Caki2 (cell line): Measurements from ENCODE around the gene MRTO4. TPM values are rescaled to one million over a fixed set of nuclear protein-coding genes. Genes with fewer than 3 reads are reported as not detected.
"Not testable (repeated sequence)": the region's sequence is repeated elsewhere in the genome, so short reads cannot be mapped to it uniquely, and the experiment has no call there.

Experiments
- DNase-seq: peaks from one replicate; pipeline ENCODE4 v3.0.0-alpha.2; 2015; ENCODE audit warnings: low read depth
- in situ Hi-C: cut with HindIII; loops from 2 replicates; pipeline ENCODE4 v1.10.0; 2016; ENCODE audit warnings: low sequenced_read_pairs, low pct_unique_long_range_greater_than_20kb, mixed read lengths
- total RNA-seq: library from RNA; depleted of rRNA; stranded (reverse); fragments of >200 nt; shearing (Covaris generic); gene quantifications from 2 replicates; pipeline ENCODE4 v1.2.3, GENCODE V29; 2014; ENCODE audit warnings: low replicate concordance; rRNA removed

The MRTO4 gene
- total RNA-seq, result 50.5 and 66.0 TPM in 2 replicates

- DNase-seq, result peak; percentile 84
- in situ Hi-C loops, result no loop called here
Observed at GRCh38 chr1:19251305-19252196, at the start of gene MRTO4, which contains the start of gene EMC1. TSS of gene MRTO4 (plus strand) at chr1:19251805. CDS start at chr1:19251836, 31 bp downstream. TSS of gene EMC1 (minus strand) at chr1:19251524. CDS start at chr1:19251509, 15 bp downstream.

- DNase-seq, result no peak
- in situ Hi-C loops, result no loop called here
Observed at GRCh38 chr1:19202396-19202795, 49.2 kb upstream of the MRTO4 start.

GRCh38 chr1:19203440-19203839 lies 48.2 kb upstream of the MRTO4 start:
- in situ Hi-C loops, result no loop called here
- DNase-seq, result peak; percentile 50

- peak; percentile 33 for DNase-seq
- in situ Hi-C loops, result no loop called here
Observed at GRCh38 chr1:19204446-19205266, 46.9 kb upstream of the MRTO4 start.

GRCh38 chr1:19205403-19205802 lies 46.2 kb upstream of the MRTO4 start:
- in situ Hi-C loops, result no loop called here
- no peak for DNase-seq

- DNase-seq, result no peak
- in situ Hi-C loops, result no loop called here
Observed at GRCh38 chr1:19205845-19206244, 45.8 kb upstream of the MRTO4 start.

- in situ Hi-C loops, result no loop called here
- no peak for DNase-seq
Observed at GRCh38 chr1:19206947-19207346, 44.7 kb upstream of the MRTO4 start.

GRCh38 chr1:19208710-19209438 lies 42.7 kb upstream of the MRTO4 start:
- in situ Hi-C loops, result no loop called here
- no peak for DNase-seq

GRCh38 chr1:19209439-19209989 lies 42.1 kb upstream of the MRTO4 start:
- peak; percentile 61 for DNase-seq
- in situ Hi-C loops, result no loop called here

- peak; percentile 96 for DNase-seq
- in situ Hi-C loops, result no loop called here
Observed at GRCh38 chr1:19209990-19210771, 41.4 kb upstream of the MRTO4 start, which contains the start of gene UBR4. TSS of gene UBR4 (minus strand) at chr1:19210266. CDS start at chr1:19210248, 18 bp downstream.

- DNase-seq, result no peak
- in situ Hi-C loops, result no loop called here
Observed at GRCh38 chr1:19210772-19211549, 40.6 kb upstream of the MRTO4 start.

- in situ Hi-C loops, result no loop called here
- no peak for DNase-seq
Observed at GRCh38 chr1:19212167-19212566, 39.4 kb upstream of the MRTO4 start.

GRCh38 chr1:19213580-19213979 lies 38.0 kb upstream of the MRTO4 start:
- in situ Hi-C loops, result no loop called here
- DNase-seq, result no peak

GRCh38 chr1:19216585-19216984 lies 35.0 kb upstream of the MRTO4 start:
- DNase-seq, in situ Hi-C loops: not testable (repeated sequence)

- DNase-seq, result no peak
- in situ Hi-C loops, result no loop called here
Observed at GRCh38 chr1:19219451-19219850, 32.2 kb upstream of the MRTO4 start.

GRCh38 chr1:19220080-19220846 lies 31.3 kb upstream of the MRTO4 start:
- in situ Hi-C loops, result no loop called here
- DNase-seq, result no peak
